H9 (cell line): Measurements from ENCODE around the gene PAX8. TPM values are rescaled to one million over a fixed set of nuclear protein-coding genes. Genes with fewer than 3 reads are reported as not detected.

Source experiments
- DNase-seq: peaks from one replicate; pipeline ENCODE4 v3.0.0-alpha.2; 2017
- H2AFZ ChIP-seq: one replicate; pipeline ENCODE4 v1.6.1; 2013; ENCODE audit warnings: mild to moderate bottlenecking, low read length, control low read depth, moderate library complexity
- H2AK5ac ChIP-seq: 2 replicates; pipeline ENCODE4 v1.6.1; 2013; ENCODE audit warnings: low read length, control low read depth, mixed read lengths; ENCODE audit not compliant: insufficient read length
- H2BK120ac ChIP-seq: one replicate; pipeline ENCODE4 v1.6.1; 2013; ENCODE audit warnings: low read depth, mild to moderate bottlenecking, low read length, control low read depth, inconsistent platforms; ENCODE audit not compliant: poor library complexity, severe bottlenecking
- H2BK12ac ChIP-seq: 2 replicates; pipeline ENCODE4 v1.6.1; 2013; ENCODE audit warnings: low read length, control low read depth, mixed read lengths, low read depth; ENCODE audit not compliant: insufficient read length
- H2BK15ac ChIP-seq: 2 replicates; pipeline ENCODE4 v1.6.1; 2013; ENCODE audit warnings: low read depth, low read length, control low read depth
- H2BK20ac ChIP-seq: one replicate; pipeline ENCODE4 v1.6.1; 2013; ENCODE audit warnings: low read depth, mild to moderate bottlenecking, low read length, control low read depth, inconsistent platforms; ENCODE audit not compliant: poor library complexity, severe bottlenecking
- H2BK5ac ChIP-seq: 2 replicates; pipeline ENCODE4 v1.6.1; 2013; ENCODE audit warnings: low read length, control low read depth, mixed read lengths; ENCODE audit not compliant: insufficient read length
- H3K14ac ChIP-seq: 2 replicates; pipeline ENCODE4 v1.6.1; 2013; ENCODE audit warnings: low read length, control low read depth; ENCODE audit not compliant: insufficient read depth
- H3K18ac ChIP-seq: 2 replicates; pipeline ENCODE4 v1.6.1; 2013; ENCODE audit warnings: low read depth, mild to moderate bottlenecking, mixed read lengths, low read length, control low read depth; ENCODE audit not compliant: insufficient read length
- H3K23ac ChIP-seq: 2 replicates; pipeline ENCODE4 v1.6.1; 2013; ENCODE audit warnings: low read length, control low read depth, mixed read lengths, low read depth; ENCODE audit not compliant: insufficient read length
- H3K23me2 ChIP-seq: 2 replicates; pipeline ENCODE4 v1.6.1; 2013; ENCODE audit warnings: low read depth, mild to moderate bottlenecking, mixed read lengths, low read length, control low read depth; ENCODE audit not compliant: insufficient read length, poor library complexity, severe bottlenecking
- H3K27ac ChIP-seq: 2 replicates; pipeline ENCODE4 v1.5.1; 2013; ENCODE audit warnings: low read length, control low read depth, mixed read lengths, low read depth; ENCODE audit not compliant: insufficient read length
- H3K27me3 ChIP-seq: 2 replicates; pipeline ENCODE4 v1.6.1; 2013; ENCODE audit warnings: low read length, control low read depth, inconsistent platforms; ENCODE audit not compliant: insufficient read depth
- H3K4ac ChIP-seq: 2 replicates; pipeline ENCODE4 v1.6.1; 2013; ENCODE audit warnings: low read depth, mild to moderate bottlenecking, control low read depth, inconsistent platforms, low read length, moderate library complexity
- H3K4me1 ChIP-seq: 2 replicates; pipeline ENCODE4 v1.6.1; 2013; ENCODE audit warnings: low read length, control low read depth, inconsistent platforms; ENCODE audit not compliant: insufficient read depth
- H3K4me2 ChIP-seq: 2 replicates; pipeline ENCODE4 v1.6.1; 2013; ENCODE audit warnings: low read length, control low read depth, mixed read lengths; ENCODE audit not compliant: insufficient read length, insufficient read depth
- H3K56ac ChIP-seq: 2 replicates; pipeline ENCODE4 v1.6.1; 2013; ENCODE audit warnings: low read depth, mild to moderate bottlenecking, mixed read lengths, low read length, control low read depth; ENCODE audit not compliant: insufficient read length
- H3K79me1 ChIP-seq: 2 replicates; pipeline ENCODE4 v1.6.1; 2013; ENCODE audit warnings: low read depth, mild to moderate bottlenecking, moderate library complexity, low read length, control low read depth, inconsistent platforms; ENCODE audit not compliant: insufficient read depth, poor library complexity, severe bottlenecking
- H3K79me2 ChIP-seq: 2 replicates; pipeline ENCODE4 v1.6.1; 2013; ENCODE audit warnings: low read length, control low read depth, inconsistent platforms; ENCODE audit not compliant: insufficient read depth
- H3K9ac ChIP-seq: 2 replicates; pipeline ENCODE4 v1.6.1; 2013; ENCODE audit warnings: low read length, control low read depth, mixed read lengths; ENCODE audit not compliant: insufficient read length; ENCODE audit errors: extremely low read depth
- H3K9me3 ChIP-seq: one replicate; pipeline ENCODE4 v1.6.1; 2013; ENCODE audit warnings: low read depth, low read length, inconsistent platforms; ENCODE audit not compliant: control insufficient read depth
- H3T11ph ChIP-seq: one replicate; pipeline ENCODE4 v1.6.1; 2013; ENCODE audit warnings: mild to moderate bottlenecking, low read length, control low read depth, inconsistent platforms
- H4K20me1 ChIP-seq: one replicate; pipeline ENCODE4 v1.6.1; 2013; ENCODE audit not compliant: control insufficient read depth, insufficient read length, insufficient read depth
- H4K5ac ChIP-seq: 2 replicates; pipeline ENCODE4 v1.6.1; 2013; ENCODE audit warnings: low read depth, mild to moderate bottlenecking, mixed read lengths, low read length, control low read depth; ENCODE audit not compliant: insufficient read length
- H4K8ac ChIP-seq: replicated peaks from 2 replicates; pipeline ENCODE4 v1.6.1; 2013; ENCODE audit warnings: low read length, control low read depth, mixed read lengths, low read depth; ENCODE audit not compliant: insufficient read length
- H4K91ac ChIP-seq: 2 replicates; pipeline ENCODE4 v1.6.1; 2013; ENCODE audit warnings: low read depth, mild to moderate bottlenecking, moderate library complexity, mixed read lengths, low read length, control low read depth; ENCODE audit not compliant: insufficient read length
- H3K27ac Mint-ChIP-seq, 3 experiments: 2 replicates in 2 of 3; 3 replicates in 1 of 3; pipeline ENCODE4 v1.8.0; 2020 to 2021; ENCODE audit warnings: mixed read lengths in 3 of 3, mild to moderate bottlenecking in 1 of 3, moderate library complexity in 1 of 3
- H3K27me3 Mint-ChIP-seq: 2 replicates; pipeline ENCODE4 v1.8.0; 2021; ENCODE audit warnings: low read depth, mild to moderate bottlenecking, moderate library complexity, mixed read lengths
- H3K36me3 Mint-ChIP-seq, 3 experiments: 2 replicates in 2 of 3; 3 replicates in 1 of 3; pipeline ENCODE4 v1.8.0; 2020 to 2021; ENCODE audit warnings: low read depth in 3 of 3, mixed read lengths in 3 of 3; ENCODE audit not compliant: insufficient read depth in 1 of 3
- H3K4me1 Mint-ChIP-seq, 2 experiments: 2 replicates each; pipeline ENCODE4 v1.8.0; 2020; ENCODE audit warnings: mixed read lengths in 2 of 2
- H3K4me3 Mint-ChIP-seq, 2 experiments: 2 replicates in 1 of 2; 3 replicates in 1 of 2; pipeline ENCODE4 v1.8.0; 2020 to 2021; ENCODE audit warnings: mild to moderate bottlenecking in 2 of 2, mixed read lengths in 2 of 2, moderate library complexity in 1 of 2
- H3K9me3 Mint-ChIP-seq, 2 experiments: 2 replicates in 1 of 2; 3 replicates in 1 of 2; pipeline ENCODE4 v1.8.0; 2020; ENCODE audit warnings: mild to moderate bottlenecking in 2 of 2, mixed read lengths in 2 of 2, moderate library complexity in 1 of 2
- WGBS: extraction: QIAGEN DNeasy Blood & Tissue Kit; methylation state at CpG from one replicate; pipeline ENCODE4 v1.1.7; 2013; ENCODE audit warnings: missing lambda C conversion rate, low lambda C conversion rate, mixed read lengths; ENCODE audit not compliant: insufficient read length; ENCODE audit errors: extremely low coverage; 5-methylcytosine and 5-hydroxymethylcytosine counted together
- total RNA-seq: library from RNA; stranded (reverse); gene quantifications from 2 replicates; pipeline ENCODE4 v1.2.1, GENCODE V29; 2021
- TF ChIP-seq, protein P1 (sequence below): fragments of 200-600 bp; sonication (generic); conservative IDR thresholded peaks from 3 replicates; pipeline ENCODE4 v1.8.0; 2021; ENCODE audit warnings: antibody characterized with exemption, mild to moderate bottlenecking

The PAX8 gene
- total RNA-seq, 1 experiment from 2014 or later: not detected

DNA sequence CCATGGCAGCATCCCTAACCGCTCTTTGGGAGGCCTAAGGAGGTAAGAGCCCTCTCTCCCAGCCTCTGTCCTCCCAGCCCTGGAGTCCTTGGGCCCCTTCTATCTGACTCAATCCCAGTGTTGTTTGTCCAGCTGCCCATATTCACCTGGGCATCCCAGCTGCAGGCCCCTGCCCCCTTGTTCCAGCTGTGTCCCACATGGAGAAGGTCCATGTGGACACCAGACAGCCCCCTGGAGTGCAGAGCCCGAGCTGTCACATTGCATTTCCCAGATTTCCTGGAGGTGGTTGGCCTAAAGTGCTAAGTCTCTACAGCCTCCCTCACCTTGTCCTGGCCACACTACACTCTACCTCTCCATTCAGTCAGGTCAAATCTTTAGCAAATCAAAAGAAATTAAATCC lies 62.4 kb downstream of the PAX8 start:
- Histone ChIP-seq H3K14ac (no peak overlapping the region), H3K4me2 (no peak overlapping the region), H3K79me2 (no peaks in the 10 kb centered on the region), H3K23ac (no peak overlapping the region), H3K4ac (no peak overlapping the region), H2BK20ac (no peak overlapping the region), H3K56ac (no peak overlapping the region), H4K5ac (no peak overlapping the region), H2AFZ (no peak overlapping the region), H2BK120ac (no peak overlapping the region), H4K8ac (no peak overlapping the region), H3T11ph (no peak overlapping the region), H3K27me3 (no peaks in the 10 kb centered on the region), H2BK12ac (no peak overlapping the region), H3K9me3 (no peaks in the 10 kb centered on the region), H3K18ac (no peak overlapping the region), H4K20me1 (no peaks in the 10 kb centered on the region), H3K79me1 (no peaks in the 10 kb centered on the region), H3K27ac (no peak overlapping the region), H2BK15ac (no peak overlapping the region), H3K23me2 (no peaks in the 10 kb centered on the region), H4K91ac (no peak overlapping the region), H2BK5ac (no peak overlapping the region), H2AK5ac (no peak overlapping the region), H3K9ac (no peak overlapping the region), H3K4me1 (no peaks in the 10 kb centered on the region; the same call in 1 of the 2 replicates)
- Mint-ChIP-seq H3K27ac (no peak overlapping the region), H3K4me3 (no peak overlapping the region), H3K27me3 (peaks cover 5% of the 10 kb centered on the region), H3K36me3 (no peaks in the 10 kb centered on the region), H3K9me3 (no peaks in the 10 kb centered on the region), H3K4me1 (peaks cover 24 to 55% of the 10 kb centered on the region in 2 experiments)
- WGBS: no CpG with 5 or more reads among the region's 2 CpGs
- TF ChIP-seq, protein P1, sequence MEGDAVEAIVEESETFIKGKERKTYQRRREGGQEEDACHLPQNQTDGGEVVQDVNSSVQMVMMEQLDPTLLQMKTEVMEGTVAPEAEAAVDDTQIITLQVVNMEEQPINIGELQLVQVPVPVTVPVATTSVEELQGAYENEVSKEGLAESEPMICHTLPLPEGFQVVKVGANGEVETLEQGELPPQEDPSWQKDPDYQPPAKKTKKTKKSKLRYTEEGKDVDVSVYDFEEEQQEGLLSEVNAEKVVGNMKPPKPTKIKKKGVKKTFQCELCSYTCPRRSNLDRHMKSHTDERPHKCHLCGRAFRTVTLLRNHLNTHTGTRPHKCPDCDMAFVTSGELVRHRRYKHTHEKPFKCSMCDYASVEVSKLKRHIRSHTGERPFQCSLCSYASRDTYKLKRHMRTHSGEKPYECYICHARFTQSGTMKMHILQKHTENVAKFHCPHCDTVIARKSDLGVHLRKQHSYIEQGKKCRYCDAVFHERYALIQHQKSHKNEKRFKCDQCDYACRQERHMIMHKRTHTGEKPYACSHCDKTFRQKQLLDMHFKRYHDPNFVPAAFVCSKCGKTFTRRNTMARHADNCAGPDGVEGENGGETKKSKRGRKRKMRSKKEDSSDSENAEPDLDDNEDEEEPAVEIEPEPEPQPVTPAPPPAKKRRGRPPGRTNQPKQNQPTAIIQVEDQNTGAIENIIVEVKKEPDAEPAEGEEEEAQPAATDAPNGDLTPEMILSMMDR: no peak
- DNase-seq: no peak
